Adrenal gland (tissue), 12 donors: ENCODE measurements around the gene CLIP2. TPM values are rescaled to one million over a fixed set of nuclear protein-coding genes. Genes with fewer than 3 reads are reported as not detected.

Experiments used
- DNase-seq, 7 donors: peaks; one replicate each; pipeline ENCODE4 v3.0.0-alpha.2; 2019 to 2020
- H3K27ac ChIP-seq, 5 donors: fragments of 200-600 bp; sonication (generic) in 4 of 5; 1 replicate in 3 of 5; 2 replicates in 2 of 5; pipeline versions ENCODE4 v1.5.1 to v1.8.0; 2016 to 2020; ENCODE audit warnings: mild to moderate bottlenecking in 1 of 5
- H3K27me3 ChIP-seq: fragments of 200-600 bp; 2 replicates; pipeline ENCODE4 v1.8.0; 2021
- H3K36me3 ChIP-seq, 2 donors: fragments of 200-600 bp; replicated peaks in 1 of 2; 1 replicate in 1 of 2; 2 replicates in 1 of 2; pipeline versions ENCODE4 v1.5.1 to v1.8.0; 2018 to 2022
- H3K4me1 ChIP-seq, 2 donors: fragments of 200-600 bp; replicated peaks in 1 of 2; 1 replicate in 1 of 2; 2 replicates in 1 of 2; pipeline versions ENCODE4 v1.5.1 to v1.8.0; 2018 to 2021
- H3K4me3 ChIP-seq, 4 donors: fragments of 200-600 bp; sonication (generic) in 3 of 4; one replicate each; pipeline ENCODE4 v1.5.1; 2016 to 2018
- H3K9me3 ChIP-seq, 3 donors: fragments of 200-600 bp; sonication (generic) in 1 of 3; replicated peaks in 1 of 3; 1 replicate in 2 of 3; 2 replicates in 1 of 3; pipeline versions ENCODE4 v1.5.1 to v1.8.0; 2016 to 2021
- POLR2A ChIP-seq, 2 donors: fragments of 450-650 bp; IDR thresholded peaks; one replicate each; pipeline ENCODE4 v1.6.1; 2017; ENCODE audit warnings: antibody characterized with exemption in 2 of 2, mild to moderate bottlenecking in 2 of 2, moderate library complexity in 1 of 2
- WGBS, 4 donors: extraction: QIAGEN DNeasy Blood & Tissue Kit in 2 of 4; methylation state at CpG; one replicate each; pipeline versions ENCODE4 v1.1.5 to v1.1.7; 2013 to 2017; 5-methylcytosine and 5-hydroxymethylcytosine counted together
- intact Hi-C, 2 donors: fragments of 100-400 bp; cut with DNase I; formaldehyde crosslinking; loops; one replicate each; pipeline versions ENCODE4 v1.14.1 to v1.15.0; 2022 to 2023
- polyA plus RNA-seq, 3 donors: library from polyadenylated mRNA; stranded (reverse); fragments of 200-250 nt in 2 of 3; fragments of 350-450 nt in 1 of 3; fragmentation: Illumina TruSeq in 1 of 3; extraction: RNeasy Lipid Tissue Mini Kit (QIAGEN cat#74804) in 1 of 3; gene quantifications; one replicate each; pipeline ENCODE4 v1.2.3, GENCODE V29; 2013 to 2014
- total RNA-seq, 9 donors: library from RNA; depleted of rRNA in 4 of 9; stranded (reverse); fragments of >200 nt in 4 of 9; fragments of 120-200 nt in 1 of 9; fragmentation: NEBNext Ultra II Directional in 1 of 9; extraction: Animal tissue kit (Norgen Biotek cat#: 25700) in 1 of 9; gene quantifications; one replicate each; pipeline versions ENCODE4 v1.1.0 to v1.2.4, GENCODE V29; 2013 to 2023
- TF ChIP-seq, protein P1 (sequence below), 6 experiments: fragments of 450-650 bp in 4 of 6; fragments of 200-600 bp in 2 of 6; sonication (generic) in 1 of 6; IDR thresholded peaks; 1 replicate in 5 of 6; 2 replicates in 1 of 6; pipeline versions ENCODE4 v1.5.1 to v1.8.0; 2016 to 2021; ENCODE audit warnings: antibody characterized with exemption in 6 of 6, mild to moderate bottlenecking in 2 of 6, moderate library complexity in 1 of 6
- donor health status: healthy with polysubstance abuse.
- donor health status: Bipolar disorder and iron deficiency.
- donor health status: DM: yes; HTN: yes; CAD: no.
- donor health status: DM: no; HTN: no; CAD: no.
- donor health status: DM: no; HTN: no; CAD: no.
- donor health status: DM: yes; HTN: yes; CAD: no.

Gene CLIP2
- total and polyA plus RNA-seq, 12 donors = 6.8 to 48.6 (median 25.6) TPM

DNA sequence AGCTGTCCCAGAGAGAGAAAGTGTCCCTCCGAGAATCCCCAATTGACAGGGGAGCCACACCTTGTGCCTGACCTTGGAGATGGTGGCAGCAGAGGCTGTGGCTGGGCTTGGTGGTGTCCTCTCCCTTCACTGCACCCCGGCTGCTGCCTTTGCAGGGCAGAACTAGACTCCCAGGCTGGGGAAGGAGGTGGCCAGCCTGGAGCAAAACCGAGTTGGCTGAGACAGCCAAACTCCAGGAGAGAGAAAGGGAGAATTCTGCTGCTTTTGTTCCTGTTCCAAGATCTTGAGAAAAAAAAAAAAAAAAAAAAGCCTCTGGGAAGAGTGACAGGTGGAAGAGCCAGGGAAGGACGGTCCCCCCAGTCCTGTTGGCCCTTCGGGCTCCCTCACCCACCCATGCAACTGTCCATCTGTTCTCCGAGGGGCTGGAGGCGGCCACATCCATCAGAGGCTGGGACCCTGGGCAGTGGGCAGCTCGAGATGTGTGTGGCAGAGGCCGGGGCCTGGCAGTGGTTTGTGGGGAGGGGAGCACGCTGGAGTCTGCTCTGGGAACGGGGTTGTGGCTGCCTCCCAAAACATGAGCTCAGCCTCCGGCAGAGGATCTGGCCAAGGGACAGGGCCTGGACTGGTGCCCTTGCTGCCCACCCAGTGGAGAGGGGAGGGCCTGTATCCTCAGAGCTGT, 35.5 kb downstream of the CLIP2 start:
- 65 to 76% (median 70%) methylated on average over 10 to 12 of the region's 12 CpGs for WGBS, 4 donors
- no peak for DNase-seq
- H3K27ac ChIP-seq = no peak overlapping the region

DNA sequence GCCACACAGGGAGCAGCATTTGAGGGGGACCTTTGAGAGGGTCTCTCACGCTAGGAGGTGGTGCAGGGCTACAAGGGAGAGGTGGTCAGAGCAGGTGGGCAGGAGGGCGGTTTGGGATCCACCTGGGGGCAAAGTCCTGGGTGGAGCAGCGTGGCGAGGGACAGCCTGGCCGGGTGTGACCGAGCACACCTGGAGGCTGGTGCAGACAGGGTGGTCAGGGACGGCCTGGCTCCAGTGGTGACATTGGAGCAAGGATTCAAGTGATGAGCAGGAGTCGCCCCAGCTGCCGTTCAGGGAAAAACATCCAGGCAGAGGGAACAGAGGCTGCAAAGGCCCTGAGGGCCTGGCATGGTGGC, 36.0 kb downstream of the CLIP2 start:
- H3K4me3 ChIP-seq = no peak overlapping the region
- no peaks in the 10 kb centered on the region for H3K9me3 ChIP-seq
- no peak overlapping the region for H3K27ac ChIP-seq
- H3K27me3 ChIP-seq = no peaks in the 10 kb centered on the region
- 84 to 92% (median 88%) methylated on average over 8 to 9 of the region's 9 CpGs for WGBS, 4 donors
- no peak for TF ChIP-seq POLR2A (IDR thresholded peaks at IDR 0.05)
- TF ChIP-seq, protein P1, sequence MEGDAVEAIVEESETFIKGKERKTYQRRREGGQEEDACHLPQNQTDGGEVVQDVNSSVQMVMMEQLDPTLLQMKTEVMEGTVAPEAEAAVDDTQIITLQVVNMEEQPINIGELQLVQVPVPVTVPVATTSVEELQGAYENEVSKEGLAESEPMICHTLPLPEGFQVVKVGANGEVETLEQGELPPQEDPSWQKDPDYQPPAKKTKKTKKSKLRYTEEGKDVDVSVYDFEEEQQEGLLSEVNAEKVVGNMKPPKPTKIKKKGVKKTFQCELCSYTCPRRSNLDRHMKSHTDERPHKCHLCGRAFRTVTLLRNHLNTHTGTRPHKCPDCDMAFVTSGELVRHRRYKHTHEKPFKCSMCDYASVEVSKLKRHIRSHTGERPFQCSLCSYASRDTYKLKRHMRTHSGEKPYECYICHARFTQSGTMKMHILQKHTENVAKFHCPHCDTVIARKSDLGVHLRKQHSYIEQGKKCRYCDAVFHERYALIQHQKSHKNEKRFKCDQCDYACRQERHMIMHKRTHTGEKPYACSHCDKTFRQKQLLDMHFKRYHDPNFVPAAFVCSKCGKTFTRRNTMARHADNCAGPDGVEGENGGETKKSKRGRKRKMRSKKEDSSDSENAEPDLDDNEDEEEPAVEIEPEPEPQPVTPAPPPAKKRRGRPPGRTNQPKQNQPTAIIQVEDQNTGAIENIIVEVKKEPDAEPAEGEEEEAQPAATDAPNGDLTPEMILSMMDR (IDR thresholded peaks at IDR 0.05) = no peak
- intact Hi-C loops = no loop called here
- DNase-seq = no peak
- H3K4me1 ChIP-seq = no peaks in the 10 kb centered on the region
- H3K36me3 ChIP-seq = no peaks in the 10 kb centered on the region

More for the DNA sequence above, 35.5 kb downstream of the CLIP2 start:
- Histone ChIP-seq H3K4me1 (no peaks in the 10 kb centered on the region), H3K27me3 (no peaks in the 10 kb centered on the region), H3K4me3 (no peak overlapping the region), H3K36me3 (no peaks in the 10 kb centered on the region), H3K9me3 (no peaks in the 10 kb centered on the region)
- no peak for TF ChIP-seq POLR2A (IDR thresholded peaks at IDR 0.05)
- TF ChIP-seq, protein P1 (IDR thresholded peaks at IDR 0.05) = no peak
- intact Hi-C loops = no loop called here

DNA sequence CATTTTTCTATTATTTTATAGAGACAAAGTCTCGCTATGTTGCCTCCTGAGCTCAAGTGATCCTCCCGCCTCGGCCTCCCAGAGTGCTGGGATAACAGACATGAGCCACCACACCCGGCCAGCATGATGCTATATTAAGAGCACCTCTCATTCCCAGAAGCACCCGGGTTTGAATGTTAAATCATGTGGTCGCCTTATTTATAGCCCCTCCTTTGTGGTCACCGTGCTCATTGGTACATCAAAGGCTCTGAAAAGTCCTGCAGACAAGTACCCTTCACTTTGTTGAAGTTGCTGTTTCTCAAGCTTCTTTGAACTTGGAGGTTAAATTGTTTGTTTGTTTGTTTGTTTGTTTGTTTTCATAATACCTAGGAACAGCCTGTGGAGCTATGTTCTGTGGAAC, 40.0 kb downstream of the CLIP2 start:
- no peaks in the 10 kb centered on the region for H3K9me3 ChIP-seq
- TF ChIP-seq, protein P1 (IDR thresholded peaks at IDR 0.05) = no peak
- no peak for TF ChIP-seq POLR2A (IDR thresholded peaks at IDR 0.05)
- H3K27ac ChIP-seq = no peak overlapping the region
- H3K27me3 ChIP-seq = no peaks in the 10 kb centered on the region
- H3K4me1 ChIP-seq = peaks cover 0 to 7% of the 10 kb centered on the region in 2 donors
- H3K4me3 ChIP-seq = no peak overlapping the region
- 84 to 89% (median 85%) methylated on average over 7 of the region's 7 CpGs for WGBS, 4 donors
- no peak for DNase-seq
- H3K36me3 ChIP-seq = no peaks in the 10 kb centered on the region
- intact Hi-C loops = no loop called here

DNA sequence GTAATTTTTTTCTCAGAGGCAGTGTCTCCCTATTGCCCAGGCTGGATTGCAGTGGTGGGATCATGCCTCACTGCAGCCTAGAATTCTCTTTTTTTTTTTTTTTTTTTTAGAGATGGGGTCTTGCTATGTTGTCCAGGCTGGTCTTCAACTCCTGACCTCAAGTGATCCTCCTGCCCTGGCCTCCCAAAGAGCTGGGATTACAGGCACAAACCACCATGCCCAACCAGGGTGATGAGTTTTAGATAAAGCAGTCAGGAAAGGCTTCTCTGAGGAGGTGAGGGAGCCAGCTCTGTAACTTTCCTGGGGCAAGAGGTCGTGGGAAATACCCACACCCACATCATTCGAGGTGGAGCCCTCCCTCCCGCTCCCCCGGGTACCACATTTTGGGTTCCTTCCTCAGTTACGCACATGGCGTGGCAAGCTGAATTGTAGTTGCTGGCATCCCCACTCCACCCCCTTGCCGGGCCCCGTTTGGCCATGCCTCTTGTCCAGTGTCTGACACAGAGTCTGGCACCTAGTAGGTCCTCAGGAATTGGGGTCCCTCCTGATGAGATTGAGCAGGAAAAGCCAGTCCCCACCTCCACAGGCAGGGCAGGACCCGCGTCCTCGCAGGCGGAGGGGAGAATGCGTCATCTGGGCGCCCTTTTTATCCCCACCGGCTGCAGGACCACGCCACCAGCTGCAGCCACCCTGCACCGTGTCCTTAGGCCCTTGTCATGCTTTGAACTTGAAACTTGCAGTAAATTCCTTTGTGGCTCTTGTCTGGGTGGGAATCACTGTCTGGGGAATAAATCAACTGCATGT, 43.4 kb downstream of the CLIP2 start:
- Histone ChIP-seq H3K4me3 (no peak overlapping the region), H3K27me3 (no peaks in the 10 kb centered on the region), H3K27ac (no peak overlapping the region), H3K9me3 (no peaks in the 10 kb centered on the region), H3K4me1 (peaks cover 0 to 7% of the 10 kb centered on the region in 2 donors), H3K36me3 (no peaks in the 10 kb centered on the region)
- 88 to 95% (median 91%) methylated on average over 10 to 17 of the region's 17 CpGs for WGBS, 4 donors
- intact Hi-C loops = no loop called here
- no peak for DNase-seq
- no peak for TF ChIP-seq POLR2A (IDR thresholded peaks at IDR 0.05)
- TF ChIP-seq, protein P1 (IDR thresholded peaks at IDR 0.05) = no peak
